ENCODE results near the gene ISCU. TPM values are rescaled to one million over a fixed set of nuclear protein-coding genes. Genes with fewer than 3 reads are reported as not detected.
A peak's percentile ranks its signal among the peaks of the same experiment; 100 is the strongest.

Gene ISCU
- polyA plus RNA-seq, 1 donor (not counting 4 experiments of a cell fraction or from before 2014, with no cell fraction given) = 106 TPM

- no peaks in the 10 kb centered on the region for H3K9me3 ChIP-seq (ENCODE audit: control insufficient read depth, low read depth, low read length)
- DNase-seq (ENCODE audit: low read depth, low spot score) = no peak
These were observed 45.7 kb upstream of the ISCU start for GRCh38 chr12:108516511-108517275.

GRCh38 chr12:108517288-108518100, 44.9 kb upstream of the ISCU start:
- H3K36me3 ChIP-seq (ENCODE audit: control insufficient read depth in 2 of 2, extremely low read depth in 1 of 2, insufficient read depth in 2 of 2, low read length in 2 of 2) = peaks cover 12 to 19% of the 10 kb centered on the region in 2 experiments
- H3K27me3 ChIP-seq (ENCODE audit: control insufficient read depth, extremely low read depth, insufficient read depth, low read length) = no peaks in the 10 kb centered on the region
- no peak for FAIRE-seq
- no peak overlapping the region for H3K4me3 ChIP-seq (ENCODE audit: control insufficient read depth in 2 of 3, extremely low read depth in 1 of 3, insufficient read depth in 2 of 3, low read depth in 1 of 3, low read length in 3 of 3)
- H4K20me1 ChIP-seq (ENCODE audit: control insufficient read depth, extremely low read depth, insufficient read depth, low read length) = no peaks in the 10 kb centered on the region
- H2AFZ ChIP-seq (ENCODE audit: control insufficient read depth, low read length) = no peak overlapping the region
- no peak overlapping the region for H3K4me2 ChIP-seq (ENCODE audit: control insufficient read depth, extremely low read depth, insufficient read depth, low read depth, low read length)
- no peak for TF ChIP-seq CTCF (optimal IDR thresholded peaks at IDR 0.05 in 1 of 3, IDR thresholded peaks at IDR 0.05 in 1 of 3, conservative IDR thresholded peaks at IDR 0.05 in 1 of 3; ENCODE audit: extremely low read depth in 1 of 3, insufficient read depth in 2 of 3, low read length in 3 of 3)
- no peak for TF ChIP-seq EZH2 (IDR thresholded peaks at IDR 0.05; ENCODE audit: low read length)
- H3K9me1 ChIP-seq (ENCODE audit: control insufficient read depth, extremely low read depth, insufficient read depth, low read length) = peaks cover 2% of the 10 kb centered on the region
- H3K9me3 ChIP-seq (ENCODE audit: control insufficient read depth, low read depth, low read length) = no peaks in the 10 kb centered on the region
- DNase-seq (ENCODE audit: low read depth, low spot score) = no peak
- H3K4me1 ChIP-seq (ENCODE audit: control insufficient read depth, extremely low read depth, insufficient read depth, low read length) = peaks cover 7% of the 10 kb centered on the region
- H3K79me2 ChIP-seq (ENCODE audit: control insufficient read depth, insufficient read depth, low read length) = peaks cover 2% of the 10 kb centered on the region
- H3K9ac ChIP-seq (ENCODE audit: control insufficient read depth, extremely low read depth, insufficient read depth, low read length) = no peak overlapping the region
- H3K27ac ChIP-seq (ENCODE audit: control insufficient read depth, insufficient read depth, low read length) = no peak overlapping the region
- dilution Hi-C loops (cut with MboI; ENCODE audit: extremely low pct_ligation_motif_present, low sequenced_read_pairs) = no loop called here

More at GRCh38 chr12:108516511-108517275, 45.7 kb upstream of the ISCU start:
- Histone ChIP-seq H3K36me3 (ENCODE audit: control insufficient read depth in 2 of 2, extremely low read depth in 1 of 2, insufficient read depth in 2 of 2, low read length in 2 of 2) (peaks cover 12 to 17% of the 10 kb centered on the region in 2 experiments), H4K20me1 (ENCODE audit: control insufficient read depth, extremely low read depth, insufficient read depth, low read length) (no peaks in the 10 kb centered on the region), H3K4me2 (ENCODE audit: control insufficient read depth, extremely low read depth, insufficient read depth, low read depth, low read length) (peak overlapping the region; percentile 91), H3K4me3 (ENCODE audit: control insufficient read depth in 2 of 3, extremely low read depth in 1 of 3, insufficient read depth in 2 of 3, low read depth in 1 of 3, low read length in 3 of 3) (no peak overlapping the region), H3K27ac (ENCODE audit: control insufficient read depth, insufficient read depth, low read length) (no peak overlapping the region), H3K9ac (ENCODE audit: control insufficient read depth, extremely low read depth, insufficient read depth, low read length) (no peak overlapping the region), H3K9me1 (ENCODE audit: control insufficient read depth, extremely low read depth, insufficient read depth, low read length) (peaks cover 2% of the 10 kb centered on the region), H3K27me3 (ENCODE audit: control insufficient read depth, extremely low read depth, insufficient read depth, low read length) (no peaks in the 10 kb centered on the region), H3K4me1 (ENCODE audit: control insufficient read depth, extremely low read depth, insufficient read depth, low read length) (peaks cover 7% of the 10 kb centered on the region), H3K79me2 (ENCODE audit: control insufficient read depth, insufficient read depth, low read length) (peaks cover 2% of the 10 kb centered on the region), H2AFZ (ENCODE audit: control insufficient read depth, low read length) (no peak overlapping the region)
- no peak for FAIRE-seq
- dilution Hi-C loops (cut with MboI; ENCODE audit: extremely low pct_ligation_motif_present, low sequenced_read_pairs) = no loop called here
- TF ChIP-seq CTCF (optimal IDR thresholded peaks at IDR 0.05 in 1 of 3, IDR thresholded peaks at IDR 0.05 in 1 of 3, conservative IDR thresholded peaks at IDR 0.05 in 1 of 3; ENCODE audit: extremely low read depth in 1 of 3, insufficient read depth in 2 of 3, low read length in 3 of 3) = peak in 1 of 3 experiments; percentile 15
- no peak for TF ChIP-seq EZH2 (IDR thresholded peaks at IDR 0.05; ENCODE audit: low read length)

Measured in keratinocyte (primary cell).